Measurements from ENCODE around the gene CAMK1D.

GRCh38 chr10:12480440-12480839, 131.1 kb downstream of the CAMK1D start:
- TF ChIP-seq, protein P1, sequence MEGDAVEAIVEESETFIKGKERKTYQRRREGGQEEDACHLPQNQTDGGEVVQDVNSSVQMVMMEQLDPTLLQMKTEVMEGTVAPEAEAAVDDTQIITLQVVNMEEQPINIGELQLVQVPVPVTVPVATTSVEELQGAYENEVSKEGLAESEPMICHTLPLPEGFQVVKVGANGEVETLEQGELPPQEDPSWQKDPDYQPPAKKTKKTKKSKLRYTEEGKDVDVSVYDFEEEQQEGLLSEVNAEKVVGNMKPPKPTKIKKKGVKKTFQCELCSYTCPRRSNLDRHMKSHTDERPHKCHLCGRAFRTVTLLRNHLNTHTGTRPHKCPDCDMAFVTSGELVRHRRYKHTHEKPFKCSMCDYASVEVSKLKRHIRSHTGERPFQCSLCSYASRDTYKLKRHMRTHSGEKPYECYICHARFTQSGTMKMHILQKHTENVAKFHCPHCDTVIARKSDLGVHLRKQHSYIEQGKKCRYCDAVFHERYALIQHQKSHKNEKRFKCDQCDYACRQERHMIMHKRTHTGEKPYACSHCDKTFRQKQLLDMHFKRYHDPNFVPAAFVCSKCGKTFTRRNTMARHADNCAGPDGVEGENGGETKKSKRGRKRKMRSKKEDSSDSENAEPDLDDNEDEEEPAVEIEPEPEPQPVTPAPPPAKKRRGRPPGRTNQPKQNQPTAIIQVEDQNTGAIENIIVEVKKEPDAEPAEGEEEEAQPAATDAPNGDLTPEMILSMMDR (IDR thresholded peaks at IDR 0.05), result no peak
- TF ChIP-seq REST (IDR thresholded peaks at IDR 0.05) (no peak), MYC (IDR thresholded peaks at IDR 0.05; ENCODE audit: borderline replicate concordance, low read length) (no peak), BHLHE40 (IDR thresholded peaks at IDR 0.05; ENCODE audit: low read depth, low read length) (no peak), ZC3H11A (IDR thresholded peaks at IDR 0.05) (no peak), POLR2A (IDR thresholded peaks at IDR 0.05; ENCODE audit: low read length) (no peak), EP300 (IDR thresholded peaks at IDR 0.05) (no peak), JUN (IDR thresholded peaks at IDR 0.05) (no peak), KDM1A (IDR thresholded peaks at IDR 0.05; ENCODE audit: low read depth) (no peak), RAD21 (conservative IDR thresholded peaks at IDR 0.05 in 1 of 2, IDR thresholded peaks at IDR 0.05 in 1 of 2) (no peak)
- TF ChIP-seq, protein P2, sequence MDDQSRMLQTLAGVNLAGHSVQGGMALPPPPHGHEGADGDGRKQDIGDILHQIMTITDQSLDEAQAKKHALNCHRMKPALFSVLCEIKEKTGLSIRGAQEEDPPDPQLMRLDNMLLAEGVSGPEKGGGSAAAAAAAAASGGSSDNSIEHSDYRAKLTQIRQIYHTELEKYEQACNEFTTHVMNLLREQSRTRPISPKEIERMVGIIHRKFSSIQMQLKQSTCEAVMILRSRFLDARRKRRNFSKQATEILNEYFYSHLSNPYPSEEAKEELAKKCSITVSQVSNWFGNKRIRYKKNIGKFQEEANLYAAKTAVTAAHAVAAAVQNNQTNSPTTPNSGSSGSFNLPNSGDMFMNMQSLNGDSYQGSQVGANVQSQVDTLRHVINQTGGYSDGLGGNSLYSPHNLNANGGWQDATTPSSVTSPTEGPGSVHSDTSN (IDR thresholded peaks at IDR 0.05), result no peak
- TF ChIP-seq, protein P3, sequence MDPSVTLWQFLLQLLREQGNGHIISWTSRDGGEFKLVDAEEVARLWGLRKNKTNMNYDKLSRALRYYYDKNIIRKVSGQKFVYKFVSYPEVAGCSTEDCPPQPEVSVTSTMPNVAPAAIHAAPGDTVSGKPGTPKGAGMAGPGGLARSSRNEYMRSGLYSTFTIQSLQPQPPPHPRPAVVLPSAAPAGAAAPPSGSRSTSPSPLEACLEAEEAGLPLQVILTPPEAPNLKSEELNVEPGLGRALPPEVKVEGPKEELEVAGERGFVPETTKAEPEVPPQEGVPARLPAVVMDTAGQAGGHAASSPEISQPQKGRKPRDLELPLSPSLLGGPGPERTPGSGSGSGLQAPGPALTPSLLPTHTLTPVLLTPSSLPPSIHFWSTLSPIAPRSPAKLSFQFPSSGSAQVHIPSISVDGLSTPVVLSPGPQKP (IDR thresholded peaks at IDR 0.05; ENCODE audit: low read depth, low read length), result no peak
